ENCODE data around the gene IFT74. TPM values are rescaled to one million over a fixed set of nuclear protein-coding genes. Genes with fewer than 3 reads are reported as not detected.

The IFT74 gene
- total and polyA plus RNA-seq, 9 of the 15 experiments (the other 6 are each of a cell fraction or from before 2014, with no cell fraction given) = 6.1 to 13.2 (median 9.3) TPM

DNA sequence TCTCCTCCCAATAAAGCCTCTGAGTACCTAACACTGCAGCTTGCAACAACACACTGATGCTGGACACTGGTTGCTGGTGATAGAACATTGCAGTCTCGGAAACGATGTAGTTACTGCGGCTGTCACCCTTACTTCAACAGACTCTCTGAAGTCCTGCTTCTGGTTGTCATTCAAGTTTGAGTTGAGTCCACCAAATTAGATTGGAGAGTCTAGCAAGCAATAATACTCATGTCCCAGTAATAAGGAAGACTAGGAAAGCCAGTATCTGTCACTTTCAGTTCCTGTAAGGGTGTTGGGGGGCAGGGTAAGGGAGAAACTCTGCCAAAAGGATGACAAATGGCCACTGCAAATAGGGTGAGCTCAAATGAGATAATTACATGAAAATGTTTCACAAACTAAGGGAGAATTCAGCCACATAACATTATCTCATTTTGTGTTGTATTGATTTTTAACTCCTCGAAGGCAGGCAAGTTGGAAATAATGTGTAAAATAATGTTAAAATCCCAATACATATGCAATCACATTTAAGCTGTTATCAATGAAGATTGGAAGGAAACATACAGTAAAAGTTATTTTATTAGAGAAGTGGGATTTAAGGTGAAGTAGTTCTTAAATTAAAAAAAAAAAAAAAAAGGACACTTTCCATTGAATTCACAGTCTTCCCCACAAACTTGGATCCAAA is 849 bp upstream of the IFT74 start (continued):
- TF ChIP-seq, protein P1, sequence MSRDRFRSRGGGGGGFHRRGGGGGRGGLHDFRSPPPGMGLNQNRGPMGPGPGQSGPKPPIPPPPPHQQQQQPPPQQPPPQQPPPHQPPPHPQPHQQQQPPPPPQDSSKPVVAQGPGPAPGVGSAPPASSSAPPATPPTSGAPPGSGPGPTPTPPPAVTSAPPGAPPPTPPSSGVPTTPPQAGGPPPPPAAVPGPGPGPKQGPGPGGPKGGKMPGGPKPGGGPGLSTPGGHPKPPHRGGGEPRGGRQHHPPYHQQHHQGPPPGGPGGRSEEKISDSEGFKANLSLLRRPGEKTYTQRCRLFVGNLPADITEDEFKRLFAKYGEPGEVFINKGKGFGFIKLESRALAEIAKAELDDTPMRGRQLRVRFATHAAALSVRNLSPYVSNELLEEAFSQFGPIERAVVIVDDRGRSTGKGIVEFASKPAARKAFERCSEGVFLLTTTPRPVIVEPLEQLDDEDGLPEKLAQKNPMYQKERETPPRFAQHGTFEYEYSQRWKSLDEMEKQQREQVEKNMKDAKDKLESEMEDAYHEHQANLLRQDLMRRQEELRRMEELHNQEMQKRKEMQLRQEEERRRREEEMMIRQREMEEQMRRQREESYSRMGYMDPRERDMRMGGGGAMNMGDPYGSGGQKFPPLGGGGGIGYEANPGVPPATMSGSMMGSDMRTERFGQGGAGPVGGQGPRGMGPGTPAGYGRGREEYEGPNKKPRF (IDR thresholded peaks at IDR 0.05; ENCODE audit: low read depth, low read length) = no peak
- TF ChIP-seq CREBBP (IDR thresholded peaks at IDR 0.05; ENCODE audit: low read depth, low read length) (no peak), EGR1 (conservative IDR thresholded peaks at IDR 0.05) (no peak), SREBF2 (CRISPR knock-in tag; IDR thresholded peaks at IDR 0.05) (no peak), HOXB6 (CRISPR knock-in tag; IDR thresholded peaks at IDR 0.05; ENCODE audit: borderline replicate concordance) (no peak), ZNF76 (CRISPR knock-in tag; IDR thresholded peaks at IDR 0.05; ENCODE audit: borderline replicate concordance) (no peak), KAT8 (IDR thresholded peaks at IDR 0.05; ENCODE audit: low read depth) (no peak), MAZ (CRISPR knock-in tag; conservative IDR thresholded peaks at IDR 0.05 in 1 of 2, IDR thresholded peaks at IDR 0.05 in 1 of 2) (no peak), RBM34 (IDR thresholded peaks at IDR 0.05; ENCODE audit: borderline replicate concordance, insufficient read depth, low read length) (no peak), NFIC (IDR thresholded peaks at IDR 0.05) (0 out of 2 replicates have a peak, but pooled peaks have one; percentile 9), STAT5B (CRISPR knock-in tag; IDR thresholded peaks at IDR 0.05) (no peak), TAF15 (IDR thresholded peaks at IDR 0.05; ENCODE audit: low read depth, low read length) (no peak), BCL6 (CRISPR knock-in tag; IDR thresholded peaks at IDR 0.05) (no peak), MCM3 (IDR thresholded peaks at IDR 0.05) (no peak)
- TF ChIP-seq, protein P2, sequence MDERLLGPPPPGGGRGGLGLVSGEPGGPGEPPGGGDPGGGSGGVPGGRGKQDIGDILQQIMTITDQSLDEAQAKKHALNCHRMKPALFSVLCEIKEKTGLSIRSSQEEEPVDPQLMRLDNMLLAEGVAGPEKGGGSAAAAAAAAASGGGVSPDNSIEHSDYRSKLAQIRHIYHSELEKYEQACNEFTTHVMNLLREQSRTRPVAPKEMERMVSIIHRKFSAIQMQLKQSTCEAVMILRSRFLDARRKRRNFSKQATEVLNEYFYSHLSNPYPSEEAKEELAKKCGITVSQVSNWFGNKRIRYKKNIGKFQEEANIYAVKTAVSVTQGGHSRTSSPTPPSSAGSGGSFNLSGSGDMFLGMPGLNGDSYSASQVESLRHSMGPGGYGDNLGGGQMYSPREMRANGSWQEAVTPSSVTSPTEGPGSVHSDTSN (CRISPR knock-in tag; IDR thresholded peaks at IDR 0.05; ENCODE audit: low read depth) = no peak
- TF ChIP-seq, protein P2 (tag; conservative IDR thresholded peaks at IDR 0.05; ENCODE audit: low read depth) = peak; percentile 71
- TF ChIP-seq, protein P3, sequence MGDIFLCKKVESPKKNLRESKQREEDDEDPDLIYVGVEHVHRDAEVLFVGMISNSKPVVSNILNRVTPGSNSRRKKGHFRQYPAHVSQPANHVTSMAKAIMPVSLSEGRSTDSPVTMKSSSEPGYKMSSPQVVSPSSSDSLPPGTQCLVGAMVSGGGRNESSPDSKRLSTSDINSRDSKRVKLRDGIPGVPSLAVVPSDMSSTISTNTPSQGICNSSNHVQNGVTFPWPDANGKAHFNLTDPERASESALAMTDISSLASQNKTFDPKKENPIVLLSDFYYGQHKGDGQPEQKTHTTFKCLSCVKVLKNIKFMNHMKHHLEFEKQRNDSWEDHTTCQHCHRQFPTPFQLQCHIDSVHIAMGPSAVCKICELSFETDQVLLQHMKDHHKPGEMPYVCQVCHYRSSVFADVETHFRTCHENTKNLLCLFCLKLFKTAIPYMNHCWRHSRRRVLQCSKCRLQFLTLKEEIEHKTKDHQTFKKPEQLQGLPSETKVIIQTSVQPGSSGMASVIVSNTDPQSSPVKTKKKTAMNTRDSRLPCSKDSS (IDR thresholded peaks at IDR 0.05; ENCODE audit: low read depth, partially characterized antibody) = no peak
- TF ChIP-seq, protein P4, sequence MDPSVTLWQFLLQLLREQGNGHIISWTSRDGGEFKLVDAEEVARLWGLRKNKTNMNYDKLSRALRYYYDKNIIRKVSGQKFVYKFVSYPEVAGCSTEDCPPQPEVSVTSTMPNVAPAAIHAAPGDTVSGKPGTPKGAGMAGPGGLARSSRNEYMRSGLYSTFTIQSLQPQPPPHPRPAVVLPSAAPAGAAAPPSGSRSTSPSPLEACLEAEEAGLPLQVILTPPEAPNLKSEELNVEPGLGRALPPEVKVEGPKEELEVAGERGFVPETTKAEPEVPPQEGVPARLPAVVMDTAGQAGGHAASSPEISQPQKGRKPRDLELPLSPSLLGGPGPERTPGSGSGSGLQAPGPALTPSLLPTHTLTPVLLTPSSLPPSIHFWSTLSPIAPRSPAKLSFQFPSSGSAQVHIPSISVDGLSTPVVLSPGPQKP (CRISPR knock-in tag; IDR thresholded peaks at IDR 0.05) = no peak
- TF ChIP-seq, protein P5, sequence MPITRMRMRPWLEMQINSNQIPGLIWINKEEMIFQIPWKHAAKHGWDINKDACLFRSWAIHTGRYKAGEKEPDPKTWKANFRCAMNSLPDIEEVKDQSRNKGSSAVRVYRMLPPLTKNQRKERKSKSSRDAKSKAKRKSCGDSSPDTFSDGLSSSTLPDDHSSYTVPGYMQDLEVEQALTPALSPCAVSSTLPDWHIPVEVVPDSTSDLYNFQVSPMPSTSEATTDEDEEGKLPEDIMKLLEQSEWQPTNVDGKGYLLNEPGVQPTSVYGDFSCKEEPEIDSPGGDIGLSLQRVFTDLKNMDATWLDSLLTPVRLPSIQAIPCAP (CRISPR knock-in tag; IDR thresholded peaks at IDR 0.05; ENCODE audit: borderline replicate concordance) = no peak
